Gastrocnemius medialis (tissue), 4 donors: Measurements from ENCODE around the gene RILPL1.

Experiments used
- CTCF ChIP-seq, 5 experiments: fragments of 450-650 bp in 3 of 5; fragments of 200-600 bp in 2 of 5; sonication (generic) in 2 of 5; IDR thresholded peaks in 4 of 5; conservative IDR thresholded peaks in 1 of 5; 1 replicate in 4 of 5; 2 replicates in 1 of 5; pipeline ENCODE4 v1.5.1; 2016 to 2019; ENCODE audit warnings: antibody characterized with exemption in 5 of 5, mild to moderate bottlenecking in 3 of 5, moderate library complexity in 3 of 5
- POLR2A ChIP-seq, 2 donors: fragments of 450-650 bp; IDR thresholded peaks; one replicate each; pipeline ENCODE4 v1.6.1; 2017; ENCODE audit warnings: antibody characterized with exemption in 2 of 2, mild to moderate bottlenecking in 2 of 2, moderate library complexity in 2 of 2

GRCh38 chr12:123490089-123490488, 43.4 kb downstream of the RILPL1 start:
- TF ChIP-seq CTCF (IDR thresholded peaks at IDR 0.05 in 4 of 5, conservative IDR thresholded peaks at IDR 0.05 in 1 of 5) (no peak), POLR2A (IDR thresholded peaks at IDR 0.05) (no peak)
